GM04504 (cell line): ENCODE measurements around the gene PCYT2.

Experiments
- DNase-seq: peaks from one replicate; pipeline ENCODE4 v3.0.0-alpha.2; 2012; ENCODE audit warnings: low read depth

The PCYT2 gene

DNA sequence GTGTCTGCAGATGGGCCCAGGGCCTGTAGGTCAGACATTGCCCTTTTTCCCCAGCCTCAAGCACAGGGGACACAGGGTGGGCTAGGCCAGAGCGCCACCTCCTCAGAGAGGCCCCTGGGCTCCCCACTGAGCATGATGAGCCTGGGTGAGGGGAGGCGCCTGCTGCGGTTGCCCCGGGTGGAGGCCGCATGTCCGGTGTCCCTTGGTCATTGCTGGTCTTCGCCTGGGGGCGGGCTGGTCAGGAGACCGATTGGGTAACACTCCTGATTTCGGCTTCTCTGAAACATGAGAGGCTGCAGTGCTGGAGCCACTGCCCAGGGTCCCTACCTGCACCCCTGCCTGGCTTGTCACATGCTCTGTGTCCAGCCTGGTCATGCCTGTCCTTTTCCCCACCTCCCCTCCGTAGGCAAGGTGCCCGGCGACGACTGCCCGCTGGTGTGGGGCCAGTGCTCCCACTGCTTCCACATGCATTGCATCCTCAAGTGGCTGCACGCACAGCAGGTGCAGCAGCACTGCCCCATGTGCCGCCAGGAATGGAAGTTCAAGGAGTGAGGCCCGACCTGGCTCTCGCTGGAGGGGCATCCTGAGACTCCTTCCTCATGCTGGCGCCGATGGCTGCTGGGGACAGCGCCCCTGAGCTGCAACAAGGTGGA is 11.6 kb downstream of the PCYT2 start:
- DNase-seq, result no peak

DNA sequence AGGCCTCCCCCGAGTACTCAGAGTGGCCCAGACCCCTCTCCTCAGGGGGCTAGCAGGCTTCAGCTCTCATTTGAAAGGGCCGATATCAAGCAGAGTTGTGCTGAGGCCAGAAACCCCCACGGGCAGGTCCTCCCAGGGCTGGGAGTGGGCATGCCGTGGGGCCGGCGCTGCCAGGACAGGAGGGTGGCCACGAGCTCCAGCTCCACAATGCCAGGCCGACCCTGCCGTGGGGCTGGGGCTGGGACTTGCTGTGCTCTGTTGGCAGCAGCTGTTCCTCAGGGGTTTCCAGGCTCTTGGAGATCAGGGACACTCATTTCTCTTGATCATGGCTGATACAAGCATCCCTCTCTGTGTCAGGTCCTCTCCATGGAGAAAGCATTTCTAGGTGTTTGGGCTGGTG is 12.3 kb downstream of the PCYT2 start:
- no peak for DNase-seq

DNA sequence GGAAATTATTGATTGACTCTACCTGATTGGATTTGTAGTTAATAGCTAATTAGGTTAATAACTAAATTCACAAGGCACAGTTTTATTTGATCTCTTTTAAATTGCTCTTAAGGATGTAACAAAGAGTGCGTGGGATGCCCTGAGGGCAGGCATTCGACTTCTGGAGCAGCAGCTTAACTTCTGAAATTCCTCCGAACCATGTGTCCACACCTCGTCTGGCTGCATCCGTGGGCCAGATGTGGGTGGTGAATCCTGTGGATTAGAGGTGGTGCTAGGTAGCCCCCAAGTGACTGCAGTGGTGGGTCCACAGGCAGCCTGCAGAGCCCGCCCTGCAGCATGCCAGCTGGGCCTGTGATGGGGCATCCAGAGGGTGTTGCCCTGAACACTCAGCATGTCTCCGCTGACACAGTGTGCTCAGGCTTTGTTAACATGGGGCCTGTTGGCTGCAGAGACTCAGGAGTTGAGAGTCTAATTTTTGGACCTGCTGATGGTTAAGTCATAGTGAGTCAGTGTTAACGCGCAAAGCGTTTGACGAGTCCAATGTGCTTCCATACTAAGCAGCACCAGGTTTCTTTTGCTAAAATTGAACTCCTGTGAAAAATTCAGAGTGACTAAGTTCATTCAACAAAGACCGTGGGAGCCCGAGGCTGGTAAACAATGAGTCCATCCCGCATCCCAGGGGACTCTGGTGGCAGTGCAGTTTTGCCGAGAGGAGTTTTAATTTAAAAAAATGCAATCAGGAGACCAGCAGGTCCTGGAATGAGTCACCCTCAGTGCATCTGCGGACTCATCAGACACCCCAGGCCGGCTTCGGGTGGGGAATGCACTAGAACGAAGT is 13.0 kb downstream of the PCYT2 start:
- peak; percentile 90 for DNase-seq

DNA sequence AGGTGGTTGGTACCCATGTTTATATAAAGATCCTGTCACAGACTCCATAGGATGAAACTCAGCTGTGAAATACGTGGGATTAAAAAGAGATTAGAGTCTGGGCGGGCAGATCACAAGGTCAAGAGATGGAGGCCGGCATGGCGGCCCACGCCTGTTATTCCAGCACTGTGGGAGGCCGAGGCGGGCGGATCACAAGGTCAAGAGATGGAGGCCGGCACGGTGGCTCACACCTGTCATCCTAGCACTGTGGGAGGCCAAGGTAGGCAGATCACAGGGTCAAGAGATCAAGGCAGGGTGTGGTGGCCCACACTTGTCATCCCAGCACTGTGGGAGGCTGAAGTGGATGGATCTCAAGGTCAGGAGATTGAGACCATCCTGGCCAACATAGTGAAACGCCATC is 15.8 kb downstream of the PCYT2 start:
- DNase-seq, result no peak

DNA sequence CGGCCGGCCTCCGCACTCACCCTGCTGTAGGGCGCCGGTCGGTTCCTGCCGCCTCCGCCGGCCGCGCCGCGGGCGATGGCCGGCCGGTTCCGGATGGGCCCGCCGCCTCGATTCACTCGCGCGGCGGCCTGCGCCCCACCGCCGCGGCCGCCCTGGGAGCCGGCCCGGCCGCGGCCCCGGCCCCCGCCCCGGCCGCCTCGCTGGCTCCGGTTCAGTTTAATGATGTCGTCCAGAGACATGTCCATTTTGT is 20.0 kb downstream of the PCYT2 start:
- no peak for DNase-seq

DNA sequence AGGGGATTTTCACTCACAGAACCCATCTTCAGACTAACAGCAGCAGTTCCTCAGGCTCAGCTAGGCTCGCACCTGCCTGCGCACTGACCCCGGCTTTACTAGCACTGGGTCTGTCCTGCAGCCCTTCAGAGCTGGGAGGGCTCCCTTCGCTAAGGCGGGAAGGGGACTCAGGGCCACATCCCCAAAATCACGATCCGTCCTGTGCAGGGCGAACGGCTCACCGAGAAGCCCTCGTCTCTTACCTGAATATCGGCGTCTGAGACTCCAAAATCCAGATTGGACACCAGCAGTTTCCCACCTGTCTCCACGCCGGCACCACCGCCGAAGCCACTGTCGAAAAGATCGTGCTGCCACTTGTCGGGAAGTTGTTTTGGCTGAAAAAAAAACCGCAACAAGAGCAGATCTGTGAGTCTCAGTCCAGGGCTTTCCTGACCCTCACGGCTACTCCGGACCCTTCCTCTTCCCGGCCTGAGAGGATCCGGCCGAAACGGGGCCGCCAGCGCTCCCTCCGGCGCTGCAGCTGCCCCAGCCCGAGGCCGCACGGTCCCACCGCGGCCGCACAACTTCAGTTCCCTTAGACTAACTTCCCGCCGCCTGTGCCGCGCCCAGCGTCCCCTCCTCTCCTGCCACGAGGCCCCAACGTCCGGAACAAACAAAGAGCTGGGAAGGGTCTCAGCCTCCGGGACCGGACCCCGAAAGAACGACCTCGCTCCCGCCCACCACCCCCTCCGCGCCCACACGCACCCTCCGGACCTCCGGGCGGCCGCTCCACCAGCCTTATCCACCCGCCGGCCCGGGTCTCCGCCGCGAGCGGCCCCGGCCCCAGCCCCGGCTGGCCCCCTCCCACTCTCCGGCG is 20.5 kb downstream of the PCYT2 start:
- DNase-seq, result no peak

DNA sequence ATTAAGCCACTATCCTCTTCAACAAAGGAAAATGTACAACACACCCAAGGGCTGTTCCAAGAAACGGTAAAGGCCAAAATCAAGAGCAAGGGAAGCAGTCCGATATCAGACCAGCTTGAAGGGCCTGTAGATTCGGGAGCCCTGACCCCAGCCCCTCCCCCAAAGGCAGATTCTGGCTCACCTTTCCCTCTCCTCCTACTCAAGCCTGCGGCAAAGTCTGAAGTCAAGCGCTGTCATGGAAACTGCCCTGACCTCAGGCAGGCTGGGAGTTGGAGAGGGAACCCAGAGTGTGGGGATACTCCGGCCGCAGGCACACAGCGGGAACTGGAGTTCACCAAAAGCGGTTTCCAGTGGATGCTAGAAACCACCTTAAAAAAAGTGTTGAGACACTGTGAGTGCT is 21.6 kb downstream of the PCYT2 start:
- no peak for DNase-seq

DNA sequence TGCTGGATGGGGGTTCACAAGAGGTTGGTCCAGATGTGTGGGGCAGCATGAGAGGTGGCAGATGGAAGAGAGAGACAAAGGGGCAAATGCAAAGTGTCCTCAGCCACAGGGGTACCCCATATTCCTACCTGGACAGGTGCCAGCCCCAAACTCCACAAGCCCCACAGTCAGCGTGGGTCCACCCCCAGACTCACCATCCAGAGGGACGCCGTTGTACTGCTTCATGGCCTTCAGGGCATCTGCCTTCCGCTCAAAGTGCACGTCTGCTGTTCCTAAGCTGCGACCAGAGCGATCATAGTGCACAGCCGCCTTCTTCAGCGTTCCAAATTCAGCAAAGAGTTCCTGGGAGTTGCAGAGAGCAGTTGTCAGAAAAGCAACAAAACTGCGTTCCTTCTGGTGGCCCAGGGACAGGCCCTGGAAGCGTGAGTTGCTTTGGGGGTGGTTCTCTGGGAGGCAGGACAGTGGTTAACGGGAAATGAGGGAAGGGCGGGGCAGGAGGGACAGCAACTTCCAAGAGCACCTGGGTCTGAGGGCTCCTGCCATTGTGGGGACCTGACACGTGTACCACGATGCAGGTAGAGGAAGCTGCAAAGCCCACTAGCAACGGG is 22.1 kb downstream of the PCYT2 start:
- DNase-seq, result no peak

DNA sequence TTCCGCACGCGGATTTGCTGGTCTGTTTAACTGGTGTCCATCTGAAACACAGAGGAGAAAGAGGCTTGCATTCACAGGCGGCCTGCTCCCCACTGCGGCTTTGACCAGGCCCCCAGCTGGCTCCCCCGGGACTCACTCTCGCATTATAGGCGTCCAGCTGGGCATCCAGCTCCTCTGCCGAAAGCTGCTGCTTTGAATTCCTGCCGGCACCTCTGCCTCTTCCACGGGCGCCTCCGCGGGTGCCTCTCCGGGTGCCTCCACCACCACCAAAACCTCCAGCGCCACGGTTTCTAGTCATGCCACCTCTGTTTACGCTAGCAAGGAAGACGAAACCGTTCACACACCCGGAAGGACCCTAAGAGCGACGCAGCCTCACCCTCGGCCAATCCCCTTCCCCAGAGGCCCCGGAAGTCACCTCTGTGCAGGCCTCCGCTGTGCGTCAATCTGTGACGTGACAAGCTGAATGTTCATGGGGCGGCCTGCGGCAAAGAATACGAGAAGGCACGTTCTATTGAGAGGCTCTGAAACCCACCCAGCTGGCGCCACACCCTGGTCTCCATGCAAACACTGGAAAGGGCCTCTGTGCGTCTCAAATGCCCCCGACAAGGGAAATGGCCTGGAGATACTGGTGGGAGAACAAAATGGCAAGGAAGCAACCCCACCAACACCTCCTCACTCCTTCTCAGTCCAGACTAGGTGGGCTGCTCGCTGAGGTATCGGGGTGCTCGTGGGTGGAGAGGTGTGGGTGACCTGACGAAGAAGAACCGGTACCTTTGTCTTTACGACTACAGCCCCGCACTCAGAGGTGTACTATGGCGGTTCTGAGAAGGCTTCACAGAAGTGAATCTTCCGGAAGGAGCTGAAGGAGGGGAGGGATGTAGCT is 22.9 kb downstream of the PCYT2 start:
- no peak for DNase-seq

DNA sequence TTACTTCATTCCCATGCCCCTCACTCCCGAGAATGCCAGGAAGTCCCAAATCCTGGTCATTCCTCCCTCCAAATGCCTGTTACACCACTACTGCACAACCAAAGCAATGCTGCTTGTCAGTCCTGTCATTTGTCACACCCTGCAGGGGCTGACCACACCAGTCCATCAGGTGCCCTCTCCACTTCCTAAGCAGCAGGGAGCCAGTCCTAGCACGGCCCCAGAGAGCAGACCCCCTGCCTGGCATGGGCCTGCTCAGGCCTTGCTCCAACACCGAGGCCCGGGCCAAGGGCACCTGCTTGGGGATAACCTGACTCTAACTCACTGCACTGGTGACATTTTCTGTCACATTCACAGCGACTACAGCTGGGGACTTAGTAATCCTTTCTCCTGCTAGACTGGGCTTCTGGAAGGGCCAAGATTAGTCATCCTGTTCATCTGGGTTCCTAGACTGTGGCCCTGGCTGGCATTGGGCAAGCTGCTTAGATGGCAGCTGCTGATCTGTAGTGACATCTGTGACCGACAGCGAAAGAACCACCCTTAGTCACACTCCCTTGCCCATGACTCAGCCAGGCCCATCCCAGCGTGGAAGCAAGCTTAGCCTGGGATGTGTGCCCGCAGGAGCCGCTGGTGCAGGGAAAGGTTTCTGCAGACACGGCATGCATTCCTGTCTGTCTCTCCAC is 25.2 kb downstream of the PCYT2 start:
- no peak for DNase-seq

DNA sequence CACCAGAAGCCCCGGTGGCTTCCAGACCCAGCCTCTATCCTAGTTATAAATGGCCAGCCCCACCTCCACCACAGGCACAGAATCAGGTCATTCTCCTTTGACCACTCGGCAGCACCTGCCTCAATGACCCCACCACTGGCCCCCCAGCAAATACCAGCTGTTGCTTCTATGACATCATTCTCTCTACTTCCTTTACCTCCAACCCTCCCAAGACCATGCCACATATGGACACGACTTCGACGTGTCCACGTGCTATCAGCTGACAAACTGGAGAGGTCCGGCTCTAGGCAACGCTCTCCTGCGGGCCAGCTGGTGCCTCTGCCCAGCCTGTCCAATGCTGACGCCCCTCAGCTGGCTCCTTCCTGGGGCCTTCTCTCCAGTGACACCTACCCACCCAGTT is 25.7 kb downstream of the PCYT2 start:
- no peak for DNase-seq

DNA sequence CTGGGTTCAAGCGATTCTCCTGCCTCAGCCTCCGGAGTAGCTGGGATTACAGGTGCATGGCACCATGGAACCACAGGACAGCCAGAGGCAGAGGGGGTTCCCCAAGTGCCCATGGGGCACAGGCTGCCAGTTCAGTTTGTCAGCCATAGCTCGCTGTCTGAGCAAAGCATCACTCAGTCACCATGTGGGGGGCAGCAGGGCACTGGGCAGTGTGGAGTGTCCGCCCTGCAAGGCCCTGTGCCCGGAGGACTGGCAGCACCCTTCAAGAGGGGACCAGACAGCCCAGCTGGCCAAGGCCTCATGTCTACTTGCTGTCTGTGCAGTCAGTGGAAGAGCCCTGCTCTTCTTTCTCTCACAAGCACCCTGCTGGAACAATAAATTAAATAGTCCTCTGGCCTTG is 26.2 kb downstream of the PCYT2 start:
- DNase-seq, result no peak

DNA sequence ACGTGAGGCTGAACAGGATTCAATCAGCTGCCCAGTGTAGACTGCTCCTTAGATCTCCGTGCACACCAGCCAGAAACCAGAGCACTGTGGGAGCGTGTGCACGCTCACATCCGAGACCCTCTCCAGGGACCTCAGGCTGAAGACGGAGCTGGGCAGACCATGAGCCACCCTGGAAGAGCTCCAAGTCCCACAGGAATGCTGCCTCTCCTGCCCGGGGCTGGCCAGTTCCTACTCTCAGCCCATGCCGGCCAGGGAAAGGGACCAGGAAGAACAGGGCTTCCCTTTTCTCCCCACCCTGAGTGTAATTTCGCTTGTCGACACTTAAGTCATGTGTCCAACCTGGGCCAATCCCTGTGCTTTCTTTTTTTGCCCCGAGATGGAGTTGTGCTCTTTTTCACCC is 26.7 kb downstream of the PCYT2 start:
- no peak for DNase-seq

DNA sequence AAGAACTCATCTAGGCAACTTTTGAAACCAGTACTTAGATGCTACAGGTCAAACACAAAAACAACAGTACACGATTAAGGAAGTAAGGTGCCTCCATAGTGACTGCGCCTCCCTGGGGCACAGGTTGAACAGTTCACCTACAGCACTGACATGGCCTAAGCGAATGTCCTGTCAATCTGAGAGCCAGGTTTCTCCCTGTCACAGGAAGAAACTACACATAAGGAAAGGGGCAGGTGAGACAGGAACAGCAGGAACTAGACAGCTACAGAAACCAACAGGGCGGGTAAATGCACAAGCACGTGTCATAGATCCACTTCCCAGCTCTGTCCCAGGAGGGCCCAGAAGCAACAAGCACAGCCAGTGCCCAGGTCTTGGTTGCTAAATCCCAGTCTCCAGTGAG is 32.1 kb downstream of the PCYT2 start:
- no peak for DNase-seq

DNA sequence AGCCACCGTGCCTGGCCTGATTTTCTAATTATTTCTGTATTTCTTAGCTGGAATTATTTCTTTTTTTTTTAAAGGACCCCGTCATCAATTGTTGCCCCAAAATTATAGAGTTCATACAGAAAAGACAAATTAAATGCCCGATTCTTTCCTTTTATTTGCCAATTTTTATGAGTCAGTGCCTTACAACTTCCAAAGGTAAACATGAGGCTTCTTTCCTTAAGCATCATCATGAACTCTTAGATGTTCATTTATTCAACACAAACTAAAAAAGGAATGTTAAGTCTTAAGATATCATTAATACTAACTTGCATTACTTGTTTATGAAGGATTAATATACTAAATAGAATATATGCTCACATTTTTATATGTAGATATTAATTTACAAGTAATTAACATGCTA is 32.9 kb downstream of the PCYT2 start:
- no peak for DNase-seq

DNA sequence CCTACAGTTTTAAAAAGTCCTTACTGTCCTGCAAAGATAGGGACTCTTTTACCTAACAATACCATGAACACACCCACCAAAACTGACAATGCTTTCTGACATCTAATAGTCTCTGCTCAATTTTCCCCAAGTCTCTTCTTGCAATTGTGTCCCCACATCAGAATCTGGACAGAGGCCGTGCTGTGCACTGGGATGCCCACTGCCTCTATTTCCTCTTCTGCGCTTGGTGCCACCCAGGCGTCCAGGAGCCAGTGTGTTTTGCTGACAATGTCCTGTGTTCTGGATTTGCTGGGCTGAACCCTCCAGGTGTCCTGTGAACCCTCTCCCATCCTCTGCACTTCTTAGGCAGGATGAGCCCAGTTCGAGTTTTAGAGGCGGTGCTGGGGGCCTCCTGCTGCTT is 33.6 kb downstream of the PCYT2 start:
- DNase-seq, result no peak

DNA sequence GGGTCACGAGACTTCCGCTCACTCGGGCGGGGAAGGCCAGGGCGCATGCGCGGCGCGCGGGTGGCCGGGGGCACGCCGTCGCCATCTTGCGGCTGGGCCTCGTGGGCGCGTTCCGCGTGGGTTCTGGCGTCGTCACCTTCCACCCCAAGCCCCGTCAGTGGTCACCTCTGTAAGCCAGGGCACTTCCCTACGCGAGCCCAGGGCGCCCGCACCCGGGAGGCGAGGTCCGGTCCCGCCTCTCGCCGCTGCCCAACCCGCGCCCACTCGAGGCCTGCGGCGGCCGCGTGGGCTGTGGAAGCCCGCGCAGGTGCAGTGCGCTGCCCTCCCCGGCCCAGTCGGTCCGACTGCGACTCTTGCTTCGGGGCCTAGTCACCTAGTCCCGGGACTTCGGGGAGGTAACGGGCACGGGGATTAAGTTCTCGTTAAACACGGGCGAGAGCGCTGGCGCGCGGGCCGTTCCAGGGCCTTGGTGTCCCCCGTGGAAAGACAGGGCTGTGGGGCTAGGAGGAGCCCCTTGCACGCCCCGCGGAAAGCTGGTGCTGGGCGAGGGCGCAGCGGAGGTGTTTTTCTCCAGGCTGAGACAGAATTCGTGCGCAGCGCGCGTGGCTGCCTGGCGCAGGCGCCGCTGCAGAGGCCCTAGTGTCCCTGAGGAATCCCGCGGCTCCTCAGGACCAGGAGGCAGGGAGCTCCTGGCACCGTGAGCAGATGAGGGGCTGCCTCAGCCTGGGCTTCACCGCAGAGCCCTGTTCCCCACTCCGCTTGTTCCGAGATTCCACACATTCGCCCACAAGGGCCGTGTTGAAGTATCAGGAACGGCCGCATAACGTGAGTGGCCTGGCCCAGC is 39.6 kb downstream of the PCYT2 start:
- peak; percentile 75 for DNase-seq

DNA sequence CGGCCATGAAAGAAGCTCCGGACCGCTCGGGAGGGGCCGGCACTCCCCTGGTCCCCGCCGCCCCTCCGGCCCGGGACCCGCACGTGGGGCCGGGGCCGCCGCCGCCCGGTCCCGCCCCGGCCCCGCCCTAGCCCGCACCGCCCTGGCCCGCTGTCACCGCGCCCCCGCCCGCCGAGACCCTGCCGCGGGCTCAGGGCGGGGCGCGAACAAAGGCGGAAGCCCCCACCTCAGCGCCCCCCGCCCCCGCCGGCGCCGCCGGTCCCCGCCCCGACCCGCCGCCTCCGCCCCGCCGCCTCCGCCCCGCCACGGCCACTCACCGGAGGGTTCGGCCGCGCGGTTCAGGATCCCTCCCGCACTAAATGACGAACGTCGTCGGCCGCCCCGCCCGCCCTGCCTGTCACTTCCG is 40.2 kb downstream of the PCYT2 start, which contains the start of gene ARHGDIA:
Gene ARHGDIA (minus strand): TSS at position 357 of the 406 bp plus-strand sequence. CDS start 1,407 bp downstream, outside the sequence.
- no peak for DNase-seq

DNA sequence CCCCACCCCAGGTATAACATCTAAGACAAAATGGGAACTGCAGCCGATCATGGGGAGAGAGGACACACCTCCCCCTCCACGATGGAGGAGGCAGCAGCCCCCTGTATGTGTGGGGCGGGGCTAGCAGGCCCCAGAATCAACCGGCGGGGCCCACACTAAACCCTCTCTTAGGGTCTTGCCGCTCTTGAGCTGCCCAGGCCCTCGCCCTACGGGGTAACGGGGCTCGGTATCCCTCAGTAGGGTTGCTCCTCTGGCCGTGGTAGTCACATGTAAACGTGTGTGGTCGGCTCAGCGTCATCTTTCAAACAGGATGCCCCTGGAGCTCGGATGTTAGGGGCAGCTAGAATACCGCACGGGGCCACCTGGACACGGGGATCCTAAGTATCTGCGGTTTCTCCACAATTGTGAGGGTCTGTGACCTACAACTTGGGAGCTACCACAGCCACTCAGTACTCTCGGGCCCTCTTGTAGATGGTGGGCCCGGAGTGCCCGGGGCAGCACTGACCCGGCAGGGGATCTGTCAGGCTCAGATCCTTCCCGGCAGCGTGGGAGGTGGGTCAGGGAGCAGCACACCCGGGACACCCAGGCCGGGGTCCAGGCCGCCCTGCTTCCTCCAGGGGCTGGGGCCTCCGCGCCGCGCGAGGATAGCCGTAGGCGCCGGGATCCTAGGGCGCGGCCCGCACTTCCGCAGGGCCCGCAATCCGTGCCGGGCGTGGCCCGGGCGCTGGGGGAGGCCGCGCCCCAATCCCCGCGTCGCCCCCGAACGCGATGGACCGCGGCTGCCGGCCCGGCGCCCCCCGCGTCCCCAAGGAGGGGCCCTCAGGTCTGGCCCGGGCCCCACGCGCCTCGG is 40.8 kb downstream of the PCYT2 start:
- no peak for DNase-seq
